Measurements from ENCODE around the gene CEMIP.

- TF ChIP-seq EZH2 (IDR thresholded peaks at IDR 0.05) (no peak), CTCF (IDR thresholded peaks at IDR 0.05 in 2 of 3, conservative IDR thresholded peaks at IDR 0.05 in 1 of 3; ENCODE audit: borderline replicate concordance in 1 of 3, insufficient read depth in 1 of 3, low read depth in 2 of 3, low read length in 2 of 3) (no peak), POLR2AphosphoS5 (IDR thresholded peaks at IDR 0.05; ENCODE audit: low read depth, low read length) (no peak), POLR2A (IDR thresholded peaks at IDR 0.05; ENCODE audit: borderline replicate concordance, extremely low read depth, insufficient read depth, insufficient read length) (no peak), RAD21 (IDR thresholded peaks at IDR 0.05; ENCODE audit: low read depth) (no peak), ZNF274 (IDR thresholded peaks at IDR 0.05; ENCODE audit: low read depth, low read length) (no peak), ATF3 (IDR thresholded peaks at IDR 0.05) (no peak)
Observed at GRCh38 chr15:80780416-80781221, 1.4 kb downstream of the CEMIP start.

Measured in HCT116 (cell line).